Spleen (tissue), 7 donors: ENCODE results near the gene OR8A1.

Experiments
- POLR2A ChIP-seq, 3 donors: fragments of 450-650 bp; IDR thresholded peaks; one replicate each; pipeline ENCODE4 v1.5.1; 2017; ENCODE audit warnings: antibody characterized with exemption in 3 of 3, mild to moderate bottlenecking in 1 of 3
- POLR2AphosphoS5 ChIP-seq, 3 donors: sonication (generic); formaldehyde crosslinking; IDR thresholded peaks; one replicate each; pipeline ENCODE4 v1.5.1; 2017; ENCODE audit warnings: antibody characterized with exemption in 3 of 3
- TF ChIP-seq, protein P1 (sequence below), 11 experiments: fragments of 200-600 bp in 7 of 11; fragments of 450-650 bp in 4 of 11; sonication (generic) in 4 of 11; IDR thresholded peaks in 8 of 11; conservative IDR thresholded peaks in 3 of 11; 1 replicate in 7 of 11; 2 replicates in 4 of 11; pipeline versions ENCODE4 v1.4.0 to v1.8.0; 2016 to 2021; ENCODE audit warnings: antibody characterized with exemption in 11 of 11, inconsistent platforms in 4 of 11, mild to moderate bottlenecking in 1 of 11
- donor health status: DM: no; HTN: no; CAD: no; lungs with moderate emphysema.
- donor health status: DM: no; HTN: no; CAD: no.
- donor health status: DM: no; HTN: no; CAD: no.

DNA sequence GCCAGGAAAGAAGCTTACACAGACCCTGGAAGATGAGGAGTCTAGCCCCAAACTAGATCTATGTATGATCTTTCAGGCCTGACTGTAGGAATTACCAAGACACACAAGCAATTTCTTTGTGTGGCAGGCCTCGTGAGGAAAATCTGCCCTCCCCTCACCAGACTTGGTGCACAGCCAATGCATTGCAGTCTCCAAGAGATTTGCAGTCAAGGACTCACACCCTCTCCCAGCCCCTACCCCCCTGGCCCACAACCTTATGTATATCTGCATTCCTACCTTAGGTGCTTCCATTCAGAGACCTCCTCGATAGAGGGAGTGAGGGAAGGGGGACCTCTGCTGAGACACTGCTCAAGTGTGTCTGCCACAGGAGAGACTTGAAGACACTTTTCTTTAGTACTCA lies 36.2 kb upstream of the OR8A1 start:
- TF ChIP-seq, protein P1, sequence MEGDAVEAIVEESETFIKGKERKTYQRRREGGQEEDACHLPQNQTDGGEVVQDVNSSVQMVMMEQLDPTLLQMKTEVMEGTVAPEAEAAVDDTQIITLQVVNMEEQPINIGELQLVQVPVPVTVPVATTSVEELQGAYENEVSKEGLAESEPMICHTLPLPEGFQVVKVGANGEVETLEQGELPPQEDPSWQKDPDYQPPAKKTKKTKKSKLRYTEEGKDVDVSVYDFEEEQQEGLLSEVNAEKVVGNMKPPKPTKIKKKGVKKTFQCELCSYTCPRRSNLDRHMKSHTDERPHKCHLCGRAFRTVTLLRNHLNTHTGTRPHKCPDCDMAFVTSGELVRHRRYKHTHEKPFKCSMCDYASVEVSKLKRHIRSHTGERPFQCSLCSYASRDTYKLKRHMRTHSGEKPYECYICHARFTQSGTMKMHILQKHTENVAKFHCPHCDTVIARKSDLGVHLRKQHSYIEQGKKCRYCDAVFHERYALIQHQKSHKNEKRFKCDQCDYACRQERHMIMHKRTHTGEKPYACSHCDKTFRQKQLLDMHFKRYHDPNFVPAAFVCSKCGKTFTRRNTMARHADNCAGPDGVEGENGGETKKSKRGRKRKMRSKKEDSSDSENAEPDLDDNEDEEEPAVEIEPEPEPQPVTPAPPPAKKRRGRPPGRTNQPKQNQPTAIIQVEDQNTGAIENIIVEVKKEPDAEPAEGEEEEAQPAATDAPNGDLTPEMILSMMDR (IDR thresholded peaks at IDR 0.05 in 8 of 11, conservative IDR thresholded peaks at IDR 0.05 in 3 of 11): no peak
- TF ChIP-seq POLR2AphosphoS5 (IDR thresholded peaks at IDR 0.05): no peak
- TF ChIP-seq POLR2A (IDR thresholded peaks at IDR 0.05): no peak
